Cardiac fibroblast (primary cell): ENCODE measurements around the gene SLX1B.
"Not testable (repeated sequence)": the region's sequence is repeated elsewhere in the genome, so short reads cannot be mapped to it uniquely, and the experiment has no call there.

Experiments
- DNase-seq, 2 donors: peaks; one replicate each; pipeline versions ENCODE4 v3.0.0 to v3.0.0-alpha.2; 2010; ENCODE audit warnings: low read depth in 2 of 2
- H3K4me3 ChIP-seq, 2 donors: replicated peaks in 1 of 2; 1 replicate in 1 of 2; 2 replicates in 1 of 2; pipeline ENCODE4 v1.5.1; 2011; ENCODE audit warnings: low read depth in 2 of 2, low read length in 2 of 2, mild to moderate bottlenecking in 2 of 2, moderate library complexity in 1 of 2

Gene SLX1B

GRCh38 chr16:29454269-29454668 is at the start of gene SLX1B, which contains the start of gene BOLA2:
TSS of gene SLX1B (plus strand) at chr16:29454533.
TSS of gene BOLA2 (minus strand) at chr16:29454351. CDS start at chr16:29454253, 98 bp downstream.
- peak within 1 kb of the TSS in 1 of 2 donors; percentile 28 for H3K4me3 ChIP-seq
- DNase-seq: not testable (repeated sequence)

GRCh38 chr16:29405249-29405648 is 49.1 kb upstream of the SLX1B start:
- not testable (repeated sequence) for H3K4me3 ChIP-seq
- DNase-seq: peak; percentile 71 to 73

- DNase-seq, H3K4me3 ChIP-seq: not testable (repeated sequence)
These were observed 30.7 kb upstream of the SLX1B start for GRCh38 chr16:29423587-29423986.

GRCh38 chr16:29425390-29425789 is 28.9 kb upstream of the SLX1B start:
- not testable (repeated sequence) for H3K4me3 ChIP-seq, DNase-seq

GRCh38 chr16:29453754-29454153 is 579 bp upstream of the SLX1B start:
- DNase-seq, H3K4me3 ChIP-seq: not testable (repeated sequence)

- H3K4me3 ChIP-seq, DNase-seq: not testable (repeated sequence)
These were observed 495 bp downstream of the SLX1B start for GRCh38 chr16:29454828-29455227.

GRCh38 chr16:29457660-29458059 is 3.3 kb downstream of the SLX1B start:
- not testable (repeated sequence) for H3K4me3 ChIP-seq, DNase-seq

GRCh38 chr16:29459706-29460646 is 5.6 kb downstream of the SLX1B start, which contains the start of gene SULT1A4:
TSS of gene SULT1A4 (plus strand) at chr16:29459913. CDS start at chr16:29461386, 1,473 bp downstream.
- H3K4me3 ChIP-seq, DNase-seq: not testable (repeated sequence)

- not testable (repeated sequence) for H3K4me3 ChIP-seq, DNase-seq
These were observed 6.3 kb downstream of the SLX1B start for GRCh38 chr16:29460647-29461030.

- DNase-seq, H3K4me3 ChIP-seq: not testable (repeated sequence)
These were observed 11.9 kb downstream of the SLX1B start for GRCh38 chr16:29465985-29466824.

- not testable (repeated sequence) for DNase-seq, H3K4me3 ChIP-seq
These were observed 12.6 kb downstream of the SLX1B start for GRCh38 chr16:29466904-29467303.

- H3K4me3 ChIP-seq, DNase-seq: not testable (repeated sequence)
These were observed 13.5 kb downstream of the SLX1B start for GRCh38 chr16:29467654-29468366.

GRCh38 chr16:29469660-29470059 is 15.3 kb downstream of the SLX1B start:
- not testable (repeated sequence) for H3K4me3 ChIP-seq, DNase-seq

- not testable (repeated sequence) for H3K4me3 ChIP-seq, DNase-seq
These were observed 17.7 kb downstream of the SLX1B start for GRCh38 chr16:29472065-29472464.

- H3K4me3 ChIP-seq, DNase-seq: not testable (repeated sequence)
These were observed 27.9 kb downstream of the SLX1B start for GRCh38 chr16:29482276-29482675.

GRCh38 chr16:29506308-29506707 is 52.0 kb downstream of the SLX1B start, which contains the start of gene NPIPB12:
TSS of gene NPIPB12 (minus strand) at chr16:29506408.
- not testable (repeated sequence) for H3K4me3 ChIP-seq, DNase-seq
